Stimulated activated CD8-positive, alpha-beta memory T cell treated with anti-CD3 and anti-CD28 coated beads, Interleukin-15, amount 100 ng/mL, for 24 hours (primary cell): ENCODE results near the gene SMIM3.
"Not testable (repeated sequence)": the region's sequence is repeated elsewhere in the genome, so short reads cannot be mapped to it uniquely, and the experiment has no call there.

Source experiments
- DNase-seq: peaks from one replicate; pipeline ENCODE4 v3.0.0-alpha.2; 2020; ENCODE audit warnings: low read depth

SMIM3 gene

GRCh38 chr5:150778517-150779396 lies at the start of gene SMIM3:
Gene SMIM3, plus strand, starts transcription at chr5:150778757. Its CDS starts 16,684 bp downstream, at chr5:150795441.
- DNase-seq: peak; percentile 26

- no peak for DNase-seq
These were observed 48.7 kb upstream of the SMIM3 start for GRCh38 chr5:150729859-150730258.

GRCh38 chr5:150731669-150732242 lies 46.8 kb upstream of the SMIM3 start:
- DNase-seq: no peak

- DNase-seq: no peak
These were observed 43.8 kb upstream of the SMIM3 start for GRCh38 chr5:150734579-150735384.

- DNase-seq: no peak
These were observed 39.7 kb upstream of the SMIM3 start for GRCh38 chr5:150738862-150739261.

- DNase-seq: no peak
These were observed 37.6 kb upstream of the SMIM3 start for GRCh38 chr5:150740992-150741391.

GRCh38 chr5:150742455-150743141 lies 36.0 kb upstream of the SMIM3 start:
- DNase-seq: not testable (repeated sequence)

- not testable (repeated sequence) for DNase-seq
These were observed 35.4 kb upstream of the SMIM3 start for GRCh38 chr5:150743142-150743488.

GRCh38 chr5:150750469-150750868 lies 28.1 kb upstream of the SMIM3 start:
- DNase-seq: no peak

- DNase-seq: no peak
These were observed 27.3 kb upstream of the SMIM3 start for GRCh38 chr5:150751096-150751891.

GRCh38 chr5:150753463-150753862 lies 25.1 kb upstream of the SMIM3 start:
- no peak for DNase-seq

GRCh38 chr5:150753863-150754262 lies 24.7 kb upstream of the SMIM3 start:
- DNase-seq: no peak

GRCh38 chr5:150757087-150757649 lies 21.4 kb upstream of the SMIM3 start:
- DNase-seq: no peak

GRCh38 chr5:150758203-150758530 lies 20.4 kb upstream of the SMIM3 start:
- DNase-seq: no peak

GRCh38 chr5:150758531-150759333 lies 19.8 kb upstream of the SMIM3 start, which contains the start of gene DCTN4:
Gene DCTN4, minus strand, starts transcription at chr5:150759017. Its CDS starts 24 bp downstream, at chr5:150758993.
- peak; percentile 78 for DNase-seq

GRCh38 chr5:150759334-150759583 lies 19.3 kb upstream of the SMIM3 start:
- DNase-seq: no peak

GRCh38 chr5:150762211-150762610 lies 16.3 kb upstream of the SMIM3 start:
- DNase-seq: no peak

GRCh38 chr5:150763023-150763769 lies 15.4 kb upstream of the SMIM3 start:
- no peak for DNase-seq

GRCh38 chr5:150764530-150764929 lies 14.0 kb upstream of the SMIM3 start:
- DNase-seq: no peak
